ENCODE measurements around the gene NANOS2. TPM values are rescaled to one million over a fixed set of nuclear protein-coding genes. Genes with fewer than 3 reads are reported as not detected.

The NANOS2 gene
- total RNA-seq, 1 experiment from 2014 or later, result not detected

GRCh38 chr19:45935267-45935666 is 20.7 kb upstream of the NANOS2 start:
- Histone ChIP-seq H3K4me3 (ENCODE audit: low read depth, low read length, poor library complexity, severe bottlenecking) (no peak overlapping the region), H3K9me3 (ENCODE audit: low read depth, low read length, poor library complexity, severe bottlenecking) (no peaks in the 10 kb centered on the region), H3K4me1 (ENCODE audit: insufficient read depth, low read length, poor library complexity, severe bottlenecking) (no peaks in the 10 kb centered on the region), H3K36me3 (ENCODE audit: insufficient read depth, low read length, poor library complexity, severe bottlenecking) (no peaks in the 10 kb centered on the region), H3K27me3 (replicated peaks; ENCODE audit: insufficient read depth, low read depth, low read length, poor library complexity) (peaks cover 51% of the 10 kb centered on the region), H3K27ac (ENCODE audit: low read depth, low read length, poor library complexity, severe bottlenecking) (no peak overlapping the region)
- ChIA-PET POLR2A (ENCODE audit: low non-redundant PET) (no interaction called here), CTCF (no interaction called here)
- no peak for DNase-seq (ENCODE audit: low spot score)
- no TSS peak for BruUV-seq (replicated peaks)
- TF ChIP-seq CTCF (conservative IDR thresholded peaks at IDR 0.05; ENCODE audit: low read depth, low read length), result no peak
- no peak for TF ChIP-seq EZH2 (IDR thresholded peaks at IDR 0.05; ENCODE audit: borderline replicate concordance, low read depth, low read length, poor library complexity, severe bottlenecking)
- intact Hi-C loops (cut with micrococcal nuclease; ENCODE audit: unreplicated experiment), result no loop called here

- POLR2A ChIA-PET (ENCODE audit: low non-redundant PET), result no interaction called here
- H3K4me1 ChIP-seq (ENCODE audit: insufficient read depth, low read length, poor library complexity, severe bottlenecking), result no peaks in the 10 kb centered on the region
- no peak for TF ChIP-seq EZH2 (IDR thresholded peaks at IDR 0.05; ENCODE audit: borderline replicate concordance, low read depth, low read length, poor library complexity, severe bottlenecking)
- TF ChIP-seq CTCF (conservative IDR thresholded peaks at IDR 0.05; ENCODE audit: low read depth, low read length), result no peak
Observed at GRCh38 chr19:45934551-45935230, 20.1 kb upstream of the NANOS2 start.

GRCh38 chr19:45933759-45934158 is 19.2 kb upstream of the NANOS2 start:
- Histone ChIP-seq H3K36me3 (ENCODE audit: insufficient read depth, low read length, poor library complexity, severe bottlenecking) (no peaks in the 10 kb centered on the region), H3K4me1 (ENCODE audit: insufficient read depth, low read length, poor library complexity, severe bottlenecking) (no peaks in the 10 kb centered on the region), H3K4me3 (ENCODE audit: low read depth, low read length, poor library complexity, severe bottlenecking) (no peak overlapping the region), H3K9me3 (ENCODE audit: low read depth, low read length, poor library complexity, severe bottlenecking) (no peaks in the 10 kb centered on the region), H3K27me3 (replicated peaks; ENCODE audit: insufficient read depth, low read depth, low read length, poor library complexity) (peaks cover 46% of the 10 kb centered on the region), H3K27ac (ENCODE audit: low read depth, low read length, poor library complexity, severe bottlenecking) (no peak overlapping the region)
- POLR2A ChIA-PET (ENCODE audit: low non-redundant PET), result no interaction called here
- no peak for TF ChIP-seq EZH2 (IDR thresholded peaks at IDR 0.05; ENCODE audit: borderline replicate concordance, low read depth, low read length, poor library complexity, severe bottlenecking)
- TF ChIP-seq CTCF (conservative IDR thresholded peaks at IDR 0.05; ENCODE audit: low read depth, low read length), result no peak
- DNase-seq (ENCODE audit: low spot score), result no peak
- CTCF ChIA-PET, result no interaction called here
- intact Hi-C loops (cut with micrococcal nuclease; ENCODE audit: unreplicated experiment), result no loop called here
- BruUV-seq (replicated peaks), result no TSS peak

More at GRCh38 chr19:45934551-45935230, 20.1 kb upstream of the NANOS2 start:
- H3K27ac ChIP-seq (ENCODE audit: low read depth, low read length, poor library complexity, severe bottlenecking), result no peak overlapping the region
- BruUV-seq (replicated peaks), result no TSS peak
- no peak overlapping the region for H3K4me3 ChIP-seq (ENCODE audit: low read depth, low read length, poor library complexity, severe bottlenecking)
- DNase-seq (ENCODE audit: low spot score), result no peak
- no peaks in the 10 kb centered on the region for H3K9me3 ChIP-seq (ENCODE audit: low read depth, low read length, poor library complexity, severe bottlenecking)
- peaks cover 49% of the 10 kb centered on the region for H3K27me3 ChIP-seq (replicated peaks; ENCODE audit: insufficient read depth, low read depth, low read length, poor library complexity)
- CTCF ChIA-PET, result no interaction called here
- intact Hi-C loops (cut with micrococcal nuclease; ENCODE audit: unreplicated experiment), result no loop called here
- no peaks in the 10 kb centered on the region for H3K36me3 ChIP-seq (ENCODE audit: insufficient read depth, low read length, poor library complexity, severe bottlenecking)

Measured in A673 (cell line).